DND-41 (cell line): ENCODE measurements around the gene BBS7.

Experiments
- ATAC-seq: fragments of 200-7000 bp; cut with Tn5 transposase; 3 replicates; pipeline ENCODE4 v1.9.1; 2021; ENCODE audit warnings: low read depth; ENCODE audit not compliant: insufficient read depth
- DNase-seq: peaks from one replicate; pipeline ENCODE4 v3.0.0-alpha.2; 2020
- H2AFZ ChIP-seq: 2 replicates; pipeline ENCODE4 v1.6.0; 2012; ENCODE audit warnings: low read depth, low read length
- H3K27ac ChIP-seq: 2 replicates; pipeline ENCODE4 v1.5.1; 2012; ENCODE audit warnings: low read length, inconsistent platforms
- H3K27me3 ChIP-seq: fragments of 200-600 bp; sonication (generic); 2 replicates; pipeline ENCODE4 v1.6.0; 2012; ENCODE audit warnings: low read length, mild to moderate bottlenecking, inconsistent platforms; ENCODE audit not compliant: insufficient read depth, poor library complexity
- H3K36me3 ChIP-seq: 2 replicates; pipeline ENCODE4 v1.5.1; 2012; ENCODE audit warnings: low read length, inconsistent platforms; ENCODE audit not compliant: insufficient read depth
- H3K4me1 ChIP-seq: 2 replicates; pipeline ENCODE4 v1.5.1; 2012; ENCODE audit warnings: mild to moderate bottlenecking, low read length; ENCODE audit not compliant: insufficient read depth
- H3K4me2 ChIP-seq: 2 replicates; pipeline ENCODE4 v1.6.0; 2012; ENCODE audit warnings: mild to moderate bottlenecking, moderate library complexity, low read length, inconsistent platforms; ENCODE audit not compliant: insufficient read depth
- H3K4me3 ChIP-seq, 2 experiments: fragments of 200-600 bp in 1 of 2; shearing (Covaris generic) in 1 of 2; 2 replicates each; pipeline ENCODE4 v1.5.1; 2012 to 2016; ENCODE audit warnings: inconsistent platforms in 2 of 2, low read length in 2 of 2, mild to moderate bottlenecking in 2 of 2, low read depth in 1 of 2, moderate library complexity in 1 of 2
- H3K79me2 ChIP-seq: 2 replicates; pipeline ENCODE4 v1.6.0; 2012; ENCODE audit warnings: low read length, inconsistent platforms; ENCODE audit not compliant: insufficient read depth
- H3K9ac ChIP-seq: 2 replicates; pipeline ENCODE4 v1.6.0; 2012; ENCODE audit warnings: low read depth, mild to moderate bottlenecking, inconsistent platforms, low read length, moderate library complexity
- H3K9me3 ChIP-seq: 2 replicates; pipeline ENCODE4 v1.5.1; 2012; ENCODE audit warnings: low read length, moderate library complexity, mild to moderate bottlenecking, inconsistent platforms; ENCODE audit not compliant: insufficient read depth, severe bottlenecking
- H4K20me1 ChIP-seq: 2 replicates; pipeline ENCODE4 v1.6.0; 2012; ENCODE audit warnings: low read length; ENCODE audit not compliant: insufficient read depth
- EZH2 ChIP-seq: IDR thresholded peaks from 3 replicates; pipeline ENCODE4 v1.6.1; 2012; ENCODE audit warnings: borderline replicate concordance, low read depth, mild to moderate bottlenecking, moderate library complexity, low read length, inconsistent platforms; ENCODE audit not compliant: severe bottlenecking
- TF ChIP-seq, protein P1 (sequence below): IDR thresholded peaks from 2 replicates; pipeline ENCODE4 v1.5.1; 2012; ENCODE audit warnings: borderline replicate concordance, low read length, moderate library complexity, mild to moderate bottlenecking; ENCODE audit not compliant: poor library complexity, severe bottlenecking; ENCODE audit errors: extremely low read depth

Gene BBS7

GRCh38 chr4:121818215-121818614, 52.1 kb downstream of the BBS7 start:
- H3K4me1 ChIP-seq: peaks cover 66% of the 10 kb centered on the region
- DNase-seq (no peak), ATAC-seq (no peak)
- no peak overlapping the region for H3K27ac ChIP-seq
- H3K36me3 ChIP-seq: peaks cover 98% of the 10 kb centered on the region
- H3K4me2 ChIP-seq: peak overlapping the region; percentile 41
- H4K20me1 ChIP-seq: peaks cover 38% of the 10 kb centered on the region; the same call in 1 of the 2 replicates
- TF ChIP-seq, protein P1, sequence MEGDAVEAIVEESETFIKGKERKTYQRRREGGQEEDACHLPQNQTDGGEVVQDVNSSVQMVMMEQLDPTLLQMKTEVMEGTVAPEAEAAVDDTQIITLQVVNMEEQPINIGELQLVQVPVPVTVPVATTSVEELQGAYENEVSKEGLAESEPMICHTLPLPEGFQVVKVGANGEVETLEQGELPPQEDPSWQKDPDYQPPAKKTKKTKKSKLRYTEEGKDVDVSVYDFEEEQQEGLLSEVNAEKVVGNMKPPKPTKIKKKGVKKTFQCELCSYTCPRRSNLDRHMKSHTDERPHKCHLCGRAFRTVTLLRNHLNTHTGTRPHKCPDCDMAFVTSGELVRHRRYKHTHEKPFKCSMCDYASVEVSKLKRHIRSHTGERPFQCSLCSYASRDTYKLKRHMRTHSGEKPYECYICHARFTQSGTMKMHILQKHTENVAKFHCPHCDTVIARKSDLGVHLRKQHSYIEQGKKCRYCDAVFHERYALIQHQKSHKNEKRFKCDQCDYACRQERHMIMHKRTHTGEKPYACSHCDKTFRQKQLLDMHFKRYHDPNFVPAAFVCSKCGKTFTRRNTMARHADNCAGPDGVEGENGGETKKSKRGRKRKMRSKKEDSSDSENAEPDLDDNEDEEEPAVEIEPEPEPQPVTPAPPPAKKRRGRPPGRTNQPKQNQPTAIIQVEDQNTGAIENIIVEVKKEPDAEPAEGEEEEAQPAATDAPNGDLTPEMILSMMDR: no peak
- TF ChIP-seq EZH2: no peak
- H3K9ac ChIP-seq: no peak overlapping the region
- peaks cover 88% of the 10 kb centered on the region for H3K79me2 ChIP-seq
- H2AFZ ChIP-seq: no peak overlapping the region
- no peaks in the 10 kb centered on the region for H3K27me3 ChIP-seq
- H3K9me3 ChIP-seq: no peaks in the 10 kb centered on the region
- H3K4me3 ChIP-seq: no peak overlapping the region

DNA sequence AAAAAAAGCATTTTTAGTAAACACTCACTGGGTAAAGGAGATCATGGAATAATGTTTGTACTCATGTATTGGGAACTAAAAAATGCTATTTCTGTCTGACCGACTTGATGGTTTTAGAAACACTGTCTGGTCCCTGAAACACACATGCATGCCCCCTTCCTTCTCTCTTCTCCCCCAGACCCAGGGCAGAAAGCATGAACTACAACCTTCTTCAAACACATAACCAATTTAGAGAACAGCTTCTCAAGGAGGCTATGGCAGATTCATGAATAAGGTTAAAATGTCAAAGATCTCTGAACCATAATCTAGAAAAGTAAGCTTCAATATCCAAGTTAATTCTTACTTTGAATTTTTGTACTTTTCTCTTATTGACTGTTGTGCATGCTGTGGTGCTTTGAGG, 52.6 kb downstream of the BBS7 start:
- no peak for TF ChIP-seq EZH2
- TF ChIP-seq, protein P1: no peak
- ATAC-seq (no peak), DNase-seq (no peak)
- Histone ChIP-seq H3K79me2 (peaks cover 83% of the 10 kb centered on the region), H3K4me1 (peaks cover 66% of the 10 kb centered on the region), H3K36me3 (peaks cover 99% of the 10 kb centered on the region), H3K4me2 (peak overlapping the region; percentile 41), H3K9me3 (no peaks in the 10 kb centered on the region), H3K27ac (no peak overlapping the region; the same call in 1 of the 2 replicates), H4K20me1 (peaks cover 38% of the 10 kb centered on the region; the same call in 1 of the 2 replicates), H3K9ac (peak overlapping the region; percentile 25; the same call in 1 of the 2 replicates), H3K27me3 (no peaks in the 10 kb centered on the region), H2AFZ (no peak overlapping the region), H3K4me3 (peak overlapping the region in 1 of 2 experiments; percentile 29; a peak in 1 of 4 replicates)

DNA sequence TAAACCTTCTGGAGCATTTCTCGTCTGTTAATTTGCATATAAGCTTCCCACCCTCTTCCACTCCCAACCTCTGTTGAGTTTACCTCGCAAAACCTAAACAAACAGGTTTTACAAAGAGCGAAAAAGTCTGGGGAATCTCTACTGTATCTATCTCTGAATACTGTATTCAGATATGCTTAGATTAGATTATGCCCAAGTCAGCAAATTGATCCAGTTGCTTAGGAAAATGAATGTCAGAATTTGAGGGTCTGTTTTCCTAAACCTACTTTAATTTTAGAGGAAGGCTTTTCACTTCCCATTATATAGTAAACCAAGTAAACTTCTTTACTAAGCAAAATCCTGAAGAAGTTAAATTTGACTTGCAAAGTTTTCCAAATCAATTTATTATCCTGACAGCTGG, 53.3 kb downstream of the BBS7 start:
- Histone ChIP-seq H3K27ac (no peak overlapping the region), H3K79me2 (peaks cover 77% of the 10 kb centered on the region), H3K4me2 (no peak overlapping the region), H4K20me1 (peaks cover 31% of the 10 kb centered on the region; the same call in 1 of the 2 replicates), H3K27me3 (no peaks in the 10 kb centered on the region), H3K9me3 (no peaks in the 10 kb centered on the region), H3K36me3 (peaks cover 99% of the 10 kb centered on the region), H2AFZ (no peak overlapping the region), H3K4me1 (peaks cover 59% of the 10 kb centered on the region), H3K9ac (no peak overlapping the region; the same call in 1 of the 2 replicates), H3K4me3 (no peak overlapping the region; a peak in 1 of 4 replicates)
- no peak for TF ChIP-seq EZH2
- TF ChIP-seq, protein P1: no peak
- DNase-seq: no peak
- ATAC-seq: no peak
